ENCODE measurements around the gene MOAP1.
"Not testable (repeated sequence)": the region's sequence is repeated elsewhere in the genome, so short reads cannot be mapped to it uniquely, and the experiment has no call there.

Gene MOAP1, protein sequence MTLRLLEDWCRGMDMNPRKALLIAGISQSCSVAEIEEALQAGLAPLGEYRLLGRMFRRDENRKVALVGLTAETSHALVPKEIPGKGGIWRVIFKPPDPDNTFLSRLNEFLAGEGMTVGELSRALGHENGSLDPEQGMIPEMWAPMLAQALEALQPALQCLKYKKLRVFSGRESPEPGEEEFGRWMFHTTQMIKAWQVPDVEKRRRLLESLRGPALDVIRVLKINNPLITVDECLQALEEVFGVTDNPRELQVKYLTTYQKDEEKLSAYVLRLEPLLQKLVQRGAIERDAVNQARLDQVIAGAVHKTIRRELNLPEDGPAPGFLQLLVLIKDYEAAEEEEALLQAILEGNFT

DNA sequence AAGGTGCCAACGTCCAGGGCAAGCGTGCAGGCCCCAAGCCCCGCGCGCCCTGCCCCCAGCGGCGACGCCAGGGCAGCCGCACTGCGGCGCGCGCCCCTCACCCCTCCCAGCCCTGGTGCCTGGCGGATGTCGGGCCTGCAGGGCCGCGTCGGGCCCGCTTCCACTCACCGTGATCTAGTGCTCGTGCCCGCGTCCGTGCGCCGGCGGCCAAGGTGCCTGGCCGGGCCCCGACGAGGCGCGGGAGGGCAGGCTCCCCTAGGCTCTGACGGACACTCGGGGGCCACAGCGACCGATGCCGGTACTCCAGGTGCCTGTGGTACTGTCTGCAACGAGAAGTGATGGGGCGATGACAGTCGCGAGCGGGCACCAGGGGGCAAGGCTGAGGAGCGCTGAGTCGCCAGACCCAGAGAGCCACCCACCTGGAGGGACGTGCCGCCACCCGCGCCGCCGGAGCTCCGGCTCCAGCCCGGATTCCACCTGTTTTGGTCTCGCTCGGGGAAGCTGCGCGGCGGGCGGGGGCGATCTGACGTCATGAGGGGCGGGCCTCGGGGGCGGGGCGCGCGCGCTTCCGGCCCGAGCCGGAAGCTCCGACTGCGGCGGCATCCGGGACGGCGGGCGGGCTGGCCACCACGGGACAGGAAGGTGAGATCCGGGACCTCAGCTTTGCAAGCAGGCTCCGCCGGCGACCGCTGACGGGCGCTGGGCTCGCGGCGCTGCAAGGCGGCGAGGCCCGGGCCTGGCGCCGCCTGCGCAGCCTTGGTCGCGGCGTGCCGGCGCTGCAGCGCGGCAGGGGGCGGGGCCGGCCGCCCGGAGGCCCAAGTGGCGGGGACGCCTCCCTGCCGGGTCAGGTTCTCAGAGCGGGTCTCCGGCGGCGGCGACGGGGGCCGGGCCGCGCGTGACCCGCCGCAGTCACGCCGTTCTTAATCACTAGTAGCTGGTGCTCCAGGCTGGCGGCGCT is at the start of gene MOAP1, which contains the start of gene LYSET:
Gene MOAP1 (minus strand): TSS at position 507 of the 958 bp plus-strand sequence. CDS start 655 bp downstream, outside the sequence.
Gene LYSET (plus strand): TSS at position 927 of the 958 bp plus-strand sequence. CDS start 89 bp downstream, outside the sequence.
- peak; percentile 94 for DNase-seq (ENCODE audit: low read depth, low spot score)

DNA sequence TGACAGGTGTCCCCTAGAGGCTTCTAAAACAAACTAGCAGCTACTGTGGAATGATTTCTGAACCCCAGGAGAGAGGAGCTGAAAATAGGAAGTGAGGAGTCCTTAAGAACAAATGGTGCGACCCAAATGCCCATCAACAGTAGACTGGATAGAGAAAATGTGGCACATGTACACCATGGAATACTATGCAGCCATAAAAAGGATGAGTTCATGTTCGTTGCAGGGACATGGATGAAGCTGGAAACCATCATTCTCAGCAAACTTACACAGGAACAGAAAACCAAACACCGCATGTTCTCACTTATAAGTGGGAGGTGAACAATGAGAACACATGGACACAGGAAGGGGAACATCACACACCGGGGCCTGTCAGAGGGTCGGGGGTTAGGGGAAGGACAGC is 48.4 kb upstream of the MOAP1 start:
- DNase-seq (ENCODE audit: low read depth, low spot score): not testable (repeated sequence)

DNA sequence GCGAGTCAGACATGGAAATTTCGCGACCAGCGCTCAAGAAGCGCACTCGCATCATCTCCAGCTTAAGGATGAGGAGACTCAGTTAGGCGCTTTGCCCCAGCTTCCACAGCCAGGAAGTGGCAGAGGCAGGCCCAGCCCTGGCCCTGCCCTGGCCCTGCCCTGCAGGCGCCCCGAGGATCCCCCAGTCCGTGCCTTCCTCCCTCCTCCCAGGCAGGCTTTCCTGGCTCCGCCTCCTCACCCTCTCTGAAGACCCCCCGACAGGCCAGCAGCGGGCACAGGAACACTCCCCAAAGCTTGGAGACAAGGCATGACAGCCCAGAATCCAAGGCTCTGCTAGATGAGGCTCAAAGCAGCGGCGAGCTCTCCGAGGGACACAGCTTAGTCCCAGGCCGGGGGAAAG is 47.5 kb upstream of the MOAP1 start:
- no peak for DNase-seq (ENCODE audit: low read depth, low spot score)

DNA sequence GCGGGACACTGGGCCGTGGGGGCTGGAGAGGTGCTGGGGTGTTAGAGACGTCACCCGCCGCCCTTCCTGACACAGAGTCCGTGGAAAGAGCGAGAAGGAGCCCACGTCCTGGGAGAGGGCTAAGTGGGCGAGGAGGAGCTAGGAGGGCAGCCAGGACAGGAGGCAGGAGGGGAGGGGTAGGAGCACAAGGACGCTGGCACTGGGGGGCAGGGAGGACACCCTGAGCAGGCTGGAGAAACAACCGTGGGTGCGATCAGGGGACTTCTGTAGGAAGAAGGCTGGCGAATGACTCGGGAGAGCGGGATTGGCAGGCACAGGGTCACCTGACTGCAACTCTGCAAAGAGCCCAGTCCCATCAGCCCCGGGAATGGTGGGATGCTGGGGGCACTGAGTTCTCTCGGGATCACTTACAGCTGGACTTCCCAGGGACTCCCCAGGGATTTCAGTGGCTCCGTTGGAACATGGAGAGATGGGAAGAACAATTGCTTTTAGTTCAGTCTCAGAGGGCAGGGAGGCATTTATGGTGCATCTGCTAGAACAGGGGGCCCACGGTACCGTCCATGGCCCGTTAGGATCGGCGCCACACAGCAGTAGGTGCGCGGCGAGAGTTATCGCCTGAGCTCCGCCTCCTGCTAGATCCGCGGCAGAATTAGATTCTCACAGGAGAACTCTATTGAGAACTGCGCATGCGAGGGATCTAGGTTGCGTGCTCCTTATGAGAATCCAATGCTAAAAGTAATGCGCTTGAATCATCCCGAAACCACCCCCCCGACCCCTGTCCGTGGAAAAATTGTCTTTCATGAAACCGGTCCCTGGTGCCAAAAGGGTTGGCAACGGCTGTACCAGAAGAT is 46.7 kb upstream of the MOAP1 start:
- peak; percentile 61 for DNase-seq (ENCODE audit: low read depth, low spot score)

DNA sequence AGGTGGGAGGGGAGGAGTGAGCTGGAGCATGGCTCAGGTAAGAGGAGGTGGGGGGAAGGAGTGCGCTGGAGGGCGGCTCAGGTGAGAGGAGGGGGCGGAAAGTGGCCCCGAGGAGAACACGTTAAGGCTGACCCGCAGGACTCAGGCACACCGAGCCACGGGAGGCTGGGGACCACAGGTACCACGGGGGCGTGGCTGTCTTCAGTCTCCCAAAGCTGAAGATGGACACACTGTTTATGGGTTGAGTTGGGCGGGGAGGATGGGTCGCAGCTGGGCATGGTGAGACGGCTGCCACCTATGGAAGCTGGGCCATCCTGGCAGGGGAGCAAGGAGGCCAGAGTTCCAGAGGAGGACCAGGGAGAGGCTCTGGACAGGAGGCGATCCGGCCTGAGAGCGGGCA is 45.8 kb upstream of the MOAP1 start:
- DNase-seq (ENCODE audit: low read depth, low spot score): no peak

DNA sequence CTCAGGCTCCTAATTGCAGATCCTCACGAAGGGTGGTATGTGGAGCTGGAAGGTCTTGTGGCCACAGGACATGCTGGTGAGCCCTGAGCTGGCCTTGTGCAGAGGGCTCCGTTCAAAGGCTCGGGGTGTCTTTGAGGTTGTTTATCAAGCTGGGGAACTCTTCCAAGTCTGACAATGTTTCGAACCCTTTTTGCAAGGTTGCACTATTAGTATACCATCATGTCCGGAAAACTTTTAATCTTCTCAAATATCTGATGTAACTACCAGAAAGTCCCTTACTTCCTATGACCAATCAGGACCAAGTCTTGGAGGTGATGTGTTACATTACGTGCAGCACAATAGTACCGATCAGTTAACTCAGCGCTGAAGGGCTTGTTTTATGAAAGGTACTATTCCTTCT is 43.9 kb upstream of the MOAP1 start:
- DNase-seq (ENCODE audit: low read depth, low spot score): no peak

DNA sequence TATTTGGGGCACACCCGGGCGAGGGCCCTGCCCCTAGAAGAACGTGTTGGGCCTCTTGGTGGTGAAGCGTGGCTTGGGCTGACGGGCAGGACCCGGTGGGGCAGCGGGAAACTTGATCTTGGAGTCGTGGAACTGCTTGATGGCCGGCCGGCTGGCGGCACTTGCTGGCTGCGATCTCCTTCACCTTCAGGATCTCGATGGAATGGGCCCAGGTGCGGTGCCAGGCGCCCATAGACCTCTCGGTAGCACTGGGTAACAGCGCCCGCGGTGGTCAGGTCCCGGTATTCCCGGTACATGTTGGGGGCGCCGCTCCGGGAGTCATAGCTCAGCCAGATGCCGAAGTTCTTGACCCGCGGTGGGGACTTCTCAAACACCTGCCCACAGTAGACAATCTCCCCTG is 38.9 kb upstream of the MOAP1 start:
- DNase-seq (ENCODE audit: low read depth, low spot score): no peak

DNA sequence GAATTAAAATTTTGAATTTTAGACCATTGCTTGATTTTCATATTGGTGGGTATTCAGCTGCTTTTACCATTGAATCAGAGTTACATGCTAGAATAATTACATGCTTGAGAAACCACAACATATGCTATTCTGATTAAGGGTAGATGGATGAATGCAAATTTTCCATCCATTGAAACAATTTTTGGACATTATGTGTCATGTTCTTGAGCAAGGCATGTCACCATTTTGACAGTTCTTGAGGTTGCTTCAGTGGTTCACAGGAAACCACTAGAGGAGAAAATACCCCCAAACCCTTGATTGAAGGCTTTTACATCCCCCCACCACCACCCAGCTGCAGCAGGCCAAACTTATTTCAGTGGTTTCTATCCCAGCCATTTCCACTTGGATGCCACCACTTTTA is 35.8 kb upstream of the MOAP1 start:
- DNase-seq (ENCODE audit: low read depth, low spot score): no peak

DNA sequence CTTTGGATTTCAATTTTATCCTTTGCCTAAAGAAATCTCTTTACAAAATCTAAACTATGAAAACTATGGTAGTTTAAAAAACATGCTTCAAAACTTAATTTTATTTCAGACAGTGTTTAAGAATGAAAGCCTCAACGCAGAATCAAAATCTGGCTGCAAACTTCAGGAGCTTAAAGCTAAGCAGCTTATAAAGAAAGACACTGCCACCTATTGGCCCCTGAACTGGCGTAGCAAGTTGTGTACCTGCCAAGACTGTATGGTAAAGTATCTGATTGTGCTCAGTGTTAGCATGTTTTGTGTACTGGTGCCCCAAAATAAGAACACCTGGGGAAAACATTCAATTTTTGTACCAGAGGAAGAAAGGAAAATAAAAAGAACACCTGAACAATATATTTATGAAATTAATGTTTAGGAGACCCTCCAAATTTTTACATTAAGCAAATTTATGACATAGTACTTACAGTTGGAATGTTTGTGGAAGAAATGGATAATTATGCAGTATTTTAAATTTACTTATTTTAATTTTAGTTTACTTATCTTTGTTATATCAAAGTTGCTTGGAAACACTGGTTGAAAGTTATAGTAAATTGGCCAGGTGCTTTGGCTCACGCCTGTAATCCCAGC is 34.5 kb upstream of the MOAP1 start:
- DNase-seq (ENCODE audit: low read depth, low spot score): peak; percentile 64

DNA sequence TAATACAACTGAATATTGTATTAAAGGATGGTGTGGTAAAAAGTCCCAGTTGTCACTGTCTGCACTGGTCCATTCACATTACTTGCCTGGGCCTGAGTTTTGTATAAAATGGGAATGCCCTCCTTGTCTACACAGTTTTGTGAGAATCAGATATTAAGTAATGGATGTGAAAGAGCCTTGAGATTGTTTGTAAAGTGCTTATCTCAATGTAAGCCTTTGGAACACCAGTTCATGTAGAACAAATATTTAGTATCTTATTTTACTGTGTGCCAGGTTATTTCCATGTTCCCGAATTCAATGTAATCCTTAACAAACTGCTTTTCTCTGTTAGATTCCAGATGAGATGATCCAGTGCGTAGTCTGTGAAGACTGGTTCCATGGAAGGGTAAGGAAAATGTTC is 29.9 kb upstream of the MOAP1 start:
- DNase-seq (ENCODE audit: low read depth, low spot score): no peak

DNA sequence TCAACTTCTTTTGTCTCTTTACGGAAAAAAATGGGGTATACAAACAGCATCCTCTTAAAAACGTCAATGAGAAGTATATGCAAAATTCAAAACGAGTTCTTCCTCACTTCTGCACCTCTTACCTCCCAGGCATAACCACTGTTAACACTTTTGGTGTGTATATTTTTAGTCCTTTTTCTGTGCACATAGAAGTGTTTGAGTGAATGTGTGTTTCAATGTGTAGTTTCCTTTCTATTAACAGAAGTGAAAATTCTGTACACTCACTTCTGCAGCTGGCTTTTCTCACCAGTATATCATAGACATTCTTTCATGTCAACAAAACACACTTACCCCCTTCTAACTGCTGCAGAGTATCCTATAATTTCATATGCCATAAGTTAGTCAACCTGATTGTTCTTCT is 27.7 kb upstream of the MOAP1 start:
- no peak for DNase-seq (ENCODE audit: low read depth, low spot score)

DNA sequence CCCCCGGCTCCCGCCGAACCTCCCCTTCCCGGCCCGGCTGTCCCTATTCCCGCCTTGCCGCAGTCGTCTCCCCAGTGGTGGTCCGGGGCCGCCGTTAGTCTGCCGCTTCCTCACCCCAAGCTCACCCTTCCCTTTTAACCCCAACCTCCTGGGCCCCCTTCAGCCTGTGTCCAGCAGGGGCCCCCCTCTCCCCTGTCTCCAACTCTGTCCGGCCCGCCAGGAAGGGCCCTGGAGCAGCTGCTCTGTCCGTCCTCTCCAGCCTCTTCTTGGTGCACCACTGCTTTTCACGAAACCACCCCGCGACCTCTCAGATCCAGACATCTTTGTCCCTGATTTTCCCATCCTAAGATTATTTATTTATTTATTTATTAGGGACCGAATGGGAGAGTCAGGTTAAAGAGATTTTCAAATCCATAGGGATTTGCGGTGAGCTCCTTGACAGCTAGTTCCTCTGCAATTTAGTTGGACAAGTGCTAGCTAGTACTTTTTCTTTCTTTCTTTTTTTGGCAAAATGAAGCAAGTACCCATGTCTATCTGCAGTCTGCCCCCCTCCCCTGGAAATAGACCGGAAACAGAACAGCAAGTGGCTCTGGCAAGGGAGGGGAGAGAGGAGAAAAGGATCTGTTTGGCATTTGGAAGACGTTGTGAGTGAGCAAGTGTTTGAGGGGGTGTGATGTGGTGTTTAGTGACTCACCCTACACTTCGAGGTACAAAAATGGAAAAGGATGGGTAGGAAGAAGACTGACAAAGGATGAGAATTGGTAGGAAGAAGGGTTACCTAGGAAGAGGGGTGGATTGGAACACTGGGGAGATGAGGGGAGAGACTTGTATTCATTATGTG is 23.0 kb upstream of the MOAP1 start:
- peak; percentile 78 for DNase-seq (ENCODE audit: low read depth, low spot score)

DNA sequence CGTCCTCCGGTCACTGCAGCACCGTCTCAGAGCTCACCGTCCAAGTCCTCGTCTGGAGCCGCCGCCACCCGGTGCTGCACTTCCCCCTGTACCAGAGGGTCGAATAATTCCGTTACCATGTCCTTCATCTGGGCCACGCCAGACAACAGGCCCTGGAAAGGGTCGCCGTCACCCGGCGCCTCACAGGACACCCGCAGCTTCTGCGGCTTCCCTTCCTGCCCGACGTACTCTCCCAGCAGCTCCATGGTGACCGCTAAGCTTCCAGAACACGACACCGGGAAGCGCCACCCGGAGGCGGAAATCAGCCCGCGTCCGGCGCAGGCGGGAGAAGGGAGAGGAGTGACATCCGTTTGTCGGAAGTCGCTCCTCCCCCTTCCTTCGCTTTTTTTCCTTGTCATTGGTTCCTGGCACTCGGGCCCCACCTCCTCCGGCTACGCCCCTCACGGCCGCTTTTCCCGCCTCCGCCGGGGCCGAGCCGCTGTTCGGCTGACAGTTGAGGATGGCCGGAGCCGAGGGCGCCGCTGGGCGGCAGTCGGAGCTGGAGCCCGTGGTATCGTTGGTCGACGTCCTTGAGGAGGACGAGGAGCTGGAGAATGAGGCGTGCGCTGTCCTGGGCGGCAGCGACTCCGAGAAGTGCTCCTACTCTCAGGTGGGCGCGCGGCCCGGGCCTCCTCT is 22.2 kb upstream of the MOAP1 start, which contains the start of the genes GON7 and UBR7:
Gene GON7 (minus strand): TSS at position 273 of the 675 bp plus-strand sequence. CDS start 28 bp downstream, at position 245.
Gene UBR7 (plus strand): TSS at position 464 of the 675 bp plus-strand sequence. CDS start 36 bp downstream, at position 500.
- DNase-seq (ENCODE audit: low read depth, low spot score): peak; percentile 98

DNA sequence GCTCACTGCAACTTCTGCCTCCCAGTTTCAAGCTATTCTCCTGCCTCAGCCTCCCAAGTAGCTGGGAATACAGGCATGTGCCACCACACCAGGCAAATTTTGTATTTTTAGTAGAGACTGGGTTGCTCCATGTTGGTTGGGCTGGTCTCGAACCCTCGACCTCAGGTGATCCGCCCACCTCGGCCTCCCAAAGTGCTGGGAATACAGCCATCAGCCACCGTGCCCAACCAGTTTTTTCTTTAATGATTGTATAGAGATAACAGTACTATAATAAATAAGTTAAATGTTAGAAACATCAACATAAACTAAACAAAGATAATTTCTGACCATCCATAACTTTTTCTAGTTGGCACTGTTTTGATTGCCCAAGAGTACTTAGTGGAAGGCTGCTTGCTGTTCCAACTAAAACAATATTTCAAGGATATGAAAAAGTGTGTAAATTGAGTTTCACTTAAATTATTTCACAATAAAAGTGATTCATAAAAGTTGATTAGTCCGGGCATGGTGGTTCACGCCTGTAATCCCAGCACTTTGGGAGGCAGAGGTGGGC is 16.5 kb upstream of the MOAP1 start:
- DNase-seq (ENCODE audit: low read depth, low spot score): no peak

DNA sequence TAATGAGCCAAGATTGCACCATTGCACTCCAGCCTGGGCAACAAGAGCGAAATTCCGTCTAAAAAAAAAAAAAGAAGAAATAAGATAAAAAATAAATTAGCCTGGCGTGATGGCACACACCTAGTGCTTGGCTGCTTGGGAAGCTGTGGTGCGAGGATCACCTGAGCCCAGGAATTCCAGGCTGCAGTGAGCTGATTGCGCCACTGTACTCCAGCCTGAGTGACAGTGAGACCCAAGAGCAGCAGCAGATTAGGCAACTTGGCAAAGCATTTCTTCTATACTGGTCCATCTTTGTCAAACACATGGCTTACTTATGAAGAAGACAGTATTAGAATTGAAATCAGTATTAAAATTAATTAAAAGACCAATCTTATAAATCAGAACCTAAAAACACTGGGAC is 15.9 kb upstream of the MOAP1 start:
- DNase-seq (ENCODE audit: low read depth, low spot score): no peak

DNA sequence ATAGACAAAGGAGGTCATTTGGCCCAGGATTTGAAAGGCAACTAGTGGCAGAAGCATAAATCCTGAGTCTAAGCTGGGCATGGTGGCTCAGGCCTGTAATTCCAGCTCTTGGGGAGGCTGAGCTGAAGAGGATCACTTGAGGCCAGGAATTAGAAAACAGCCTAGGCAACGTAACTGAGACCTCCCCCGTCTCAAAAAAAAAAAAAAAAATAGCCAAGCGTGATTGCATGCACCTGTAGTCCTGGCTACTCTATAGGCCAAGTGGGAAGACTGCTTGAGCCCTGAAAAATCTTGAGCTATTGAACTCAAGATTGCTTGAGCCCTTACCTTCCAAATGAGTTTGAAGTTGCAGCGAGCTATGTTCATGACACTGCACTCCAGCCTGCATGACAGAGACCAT is 14.3 kb upstream of the MOAP1 start:
- DNase-seq (ENCODE audit: low read depth, low spot score): no peak

DNA sequence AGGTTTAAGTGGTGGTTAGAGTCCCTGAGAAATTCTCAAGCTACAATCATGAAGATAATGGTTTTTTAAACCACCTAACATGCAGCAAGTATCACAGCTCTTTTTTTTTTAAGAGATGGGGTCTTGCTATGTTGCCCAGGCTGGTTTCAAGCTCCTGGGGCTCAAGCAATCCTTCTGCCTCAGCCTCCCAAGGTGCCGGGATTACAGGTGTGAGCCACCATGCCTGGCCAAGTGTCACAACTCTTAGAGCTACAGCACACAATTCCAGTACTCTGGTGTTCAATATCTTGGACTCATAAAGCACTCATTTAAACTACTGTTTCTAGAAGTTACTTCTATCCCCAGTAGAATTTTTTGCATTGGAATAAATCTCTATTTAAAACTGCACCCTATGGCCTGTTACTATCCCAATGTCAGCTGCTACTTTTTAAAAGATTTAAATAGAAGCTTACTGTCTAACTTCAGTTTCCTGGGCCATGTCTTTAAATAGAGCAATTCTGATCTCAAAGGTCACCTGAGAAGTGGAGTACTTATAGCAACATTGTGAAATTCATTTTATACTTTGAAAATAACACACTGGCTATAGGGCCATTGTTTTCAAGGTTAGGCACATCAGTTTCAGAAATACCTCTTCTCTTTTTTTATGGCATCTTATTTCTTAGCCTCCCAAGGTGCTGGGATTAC is 10.8 kb upstream of the MOAP1 start:
- no peak for DNase-seq (ENCODE audit: low read depth, low spot score)

DNA sequence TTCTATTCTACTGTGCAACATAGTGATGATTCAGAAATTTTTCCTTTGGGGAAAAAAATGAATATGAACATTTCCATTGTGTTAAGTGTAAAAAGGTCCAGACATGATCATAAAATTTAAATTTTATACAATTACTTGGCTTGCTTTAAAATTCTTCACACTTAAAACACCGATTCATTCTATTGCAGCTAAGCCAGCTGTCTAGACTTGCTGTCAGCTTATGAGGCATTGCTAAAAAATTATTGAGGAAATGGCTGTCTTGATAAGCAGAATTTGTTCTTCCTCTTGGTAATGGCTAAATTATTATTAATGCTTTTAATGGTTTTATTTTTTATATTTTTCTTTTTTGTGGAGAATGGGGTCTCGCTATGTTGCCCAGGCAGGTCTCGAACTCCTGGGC is 2.3 kb upstream of the MOAP1 start:
- no peak for DNase-seq (ENCODE audit: low read depth, low spot score)
